Inferior parietal cortex (tissue), 1 donor: ENCODE measurements around the gene SLX4IP.

Experiments
- DNase-seq: peaks from one replicate; pipeline ENCODE4 v3.0.0-alpha.2; 2016; ENCODE audit errors: extremely low spot score

Gene SLX4IP

DNA sequence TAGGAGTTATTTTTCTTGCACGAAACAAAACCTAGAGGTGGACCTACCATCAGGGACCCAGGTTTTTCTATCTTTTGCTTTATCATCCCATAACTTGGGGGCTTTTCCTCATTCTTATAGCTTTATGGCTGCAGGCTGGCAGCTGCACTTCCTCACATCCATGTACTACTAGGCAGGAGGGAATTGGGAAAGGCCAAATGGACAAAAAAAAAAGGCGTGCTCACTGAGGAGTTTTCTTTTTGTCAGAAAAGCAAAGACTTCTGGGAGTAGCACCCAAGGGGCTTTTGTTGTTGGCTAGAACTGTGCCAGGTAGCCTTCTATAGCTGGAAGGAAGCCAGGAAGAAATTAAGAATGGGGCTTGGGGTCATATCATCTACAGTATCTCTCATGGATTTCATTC lies 61.4 kb downstream of the SLX4IP start:
- DNase-seq: no peak

GRCh38 chr20:10497283-10497682 lies 62.2 kb downstream of the SLX4IP start:
- DNase-seq: no peak

DNA sequence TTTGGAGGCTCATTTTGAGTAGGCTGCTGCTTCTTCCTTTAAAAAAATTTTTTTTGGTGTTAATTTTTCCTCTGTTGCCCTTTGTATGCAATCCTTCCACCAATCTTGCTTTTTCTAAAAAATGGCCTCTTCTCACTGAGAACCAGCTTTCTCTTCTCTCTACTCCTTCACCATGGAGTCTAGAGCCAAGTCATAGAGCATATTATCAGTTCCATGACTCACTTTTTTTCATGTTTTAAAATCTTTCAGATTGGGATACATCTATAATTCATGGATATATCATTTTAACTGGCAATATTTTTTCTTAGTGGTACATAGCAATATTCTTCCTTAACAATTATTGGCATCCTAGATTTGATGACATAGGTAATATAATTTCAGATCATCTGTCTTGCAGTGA lies 62.7 kb downstream of the SLX4IP start:
- no peak for DNase-seq

DNA sequence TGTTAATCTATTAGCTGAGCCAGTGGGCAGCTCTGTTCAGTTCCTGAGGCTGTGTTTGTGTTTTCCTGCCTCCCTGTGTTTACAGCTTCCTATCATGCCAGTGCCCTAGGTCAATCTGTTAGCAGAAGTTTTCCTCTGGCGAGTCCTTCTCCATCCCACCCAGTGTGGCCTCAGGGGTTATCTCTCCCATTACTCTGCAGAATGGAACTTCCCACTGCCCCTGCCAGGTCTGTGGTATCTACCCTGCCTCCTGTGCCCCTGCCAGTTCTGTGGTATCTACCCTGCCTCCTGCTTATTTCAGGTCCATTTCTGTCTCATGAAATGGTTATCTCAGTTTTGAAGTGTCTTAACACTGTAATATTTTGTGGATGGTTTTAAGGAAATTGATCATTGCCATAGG lies 63.1 kb downstream of the SLX4IP start:
- DNase-seq: no peak

- DNase-seq: no peak
Observed at GRCh38 chr20:10501402-10501801, 66.3 kb downstream of the SLX4IP start.

DNA sequence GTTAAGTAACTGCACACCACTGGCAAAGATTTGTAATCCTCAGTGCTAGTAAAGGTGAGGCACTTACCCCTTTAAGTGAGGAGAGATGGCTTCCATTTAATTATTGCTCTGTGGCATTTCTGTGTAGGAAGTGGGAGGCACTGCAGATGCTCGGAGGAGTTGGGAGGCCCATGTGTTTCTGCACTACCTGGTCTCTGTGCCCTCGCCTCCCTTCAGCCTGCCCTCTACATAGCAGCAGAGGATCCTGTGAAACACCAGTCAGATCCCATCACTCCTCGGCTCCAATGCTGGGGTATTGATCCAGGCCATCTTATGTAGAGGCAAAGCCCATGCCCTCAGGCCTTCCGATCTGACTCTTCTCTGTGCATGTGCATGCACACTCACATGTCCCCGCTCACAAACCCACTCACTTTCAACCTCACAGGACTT lies 67.0 kb downstream of the SLX4IP start:
- DNase-seq: no peak

DNA sequence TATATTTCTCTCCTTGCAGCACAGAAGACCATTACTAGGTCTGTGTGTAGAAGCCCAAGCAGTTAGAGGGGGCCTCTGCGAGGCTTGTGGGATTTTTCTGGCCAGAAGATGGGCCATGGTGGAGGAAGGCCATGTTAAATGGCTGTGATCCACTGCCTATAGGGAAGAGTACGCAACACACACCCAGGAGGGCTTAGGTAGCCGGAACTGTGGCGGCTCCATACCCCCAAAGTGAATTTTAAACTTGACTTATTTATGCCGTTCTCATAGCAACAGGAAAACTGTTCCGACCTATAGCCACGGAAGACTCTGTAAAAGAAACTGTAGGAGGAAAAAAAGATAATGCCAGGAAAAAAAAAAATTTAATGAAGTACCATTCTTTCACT lies 69.5 kb downstream of the SLX4IP start:
- DNase-seq: no peak

GRCh38 chr20:10504994-10505730 lies 70.1 kb downstream of the SLX4IP start:
- no peak for DNase-seq

- DNase-seq: no peak
Observed at GRCh38 chr20:10505827-10506226, 70.7 kb downstream of the SLX4IP start.

DNA sequence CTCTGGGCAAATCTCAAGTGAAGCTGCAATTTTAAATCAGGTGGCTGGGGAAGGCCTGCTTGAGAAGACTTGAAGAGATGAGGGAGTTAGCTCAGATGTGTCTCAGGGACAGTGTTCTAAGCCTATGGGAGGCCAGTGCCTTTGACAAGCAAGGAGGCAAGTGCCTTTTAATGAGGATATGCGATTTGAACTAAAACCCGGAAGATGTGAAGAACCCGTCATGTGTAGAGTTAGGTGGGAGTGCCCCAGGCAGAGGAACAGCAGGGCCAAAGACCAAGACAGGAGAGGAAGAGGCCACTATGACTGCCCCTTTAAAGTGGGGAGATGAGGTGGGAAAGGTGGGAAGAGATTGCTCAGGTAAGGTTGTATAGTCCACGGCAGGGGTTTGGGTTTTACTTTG lies 71.9 kb downstream of the SLX4IP start:
- no peak for DNase-seq

GRCh38 chr20:10508060-10508459 lies 73.0 kb downstream of the SLX4IP start:
- no peak for DNase-seq

- DNase-seq: no peak
Observed at GRCh38 chr20:10508468-10509251, 73.6 kb downstream of the SLX4IP start.

DNA sequence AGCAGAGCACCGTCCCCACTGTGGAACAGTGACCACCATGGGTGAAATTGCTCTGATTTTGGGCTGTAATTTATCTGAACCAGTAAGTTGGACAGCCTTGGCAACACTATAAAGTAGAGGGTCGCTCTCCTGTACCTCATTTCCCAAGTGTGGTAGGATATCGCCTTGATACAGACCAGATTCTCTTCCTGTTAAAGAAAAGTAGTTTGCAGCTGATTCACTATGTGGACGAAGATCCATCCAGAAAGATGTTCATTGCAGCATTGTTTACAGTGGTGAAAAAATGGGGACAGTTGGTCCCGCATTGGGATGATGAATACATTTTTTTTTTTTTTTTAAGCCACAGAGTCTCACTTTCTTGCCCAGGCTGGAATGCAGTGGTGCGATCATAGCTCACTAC lies 74.3 kb downstream of the SLX4IP start:
- no peak for DNase-seq

DNA sequence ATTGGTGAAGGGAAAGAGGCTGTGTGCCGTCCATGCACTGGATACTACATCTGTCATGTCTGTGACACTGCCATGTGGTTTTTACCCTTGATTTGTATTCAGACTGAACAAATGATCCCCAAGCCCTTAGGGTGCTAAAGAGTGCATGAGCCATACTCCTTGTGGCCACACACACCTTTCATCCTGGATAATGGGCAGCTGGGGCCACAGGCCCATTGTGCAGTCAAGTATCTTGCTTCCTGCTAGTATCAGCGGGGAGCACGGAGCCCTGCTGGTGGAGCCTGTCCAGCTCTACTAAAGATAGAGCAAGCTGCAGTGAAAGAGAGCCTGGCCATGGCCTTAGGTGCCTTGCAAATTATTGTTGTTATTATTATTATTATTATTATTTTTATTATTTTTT lies 75.1 kb downstream of the SLX4IP start:
- DNase-seq: no peak

DNA sequence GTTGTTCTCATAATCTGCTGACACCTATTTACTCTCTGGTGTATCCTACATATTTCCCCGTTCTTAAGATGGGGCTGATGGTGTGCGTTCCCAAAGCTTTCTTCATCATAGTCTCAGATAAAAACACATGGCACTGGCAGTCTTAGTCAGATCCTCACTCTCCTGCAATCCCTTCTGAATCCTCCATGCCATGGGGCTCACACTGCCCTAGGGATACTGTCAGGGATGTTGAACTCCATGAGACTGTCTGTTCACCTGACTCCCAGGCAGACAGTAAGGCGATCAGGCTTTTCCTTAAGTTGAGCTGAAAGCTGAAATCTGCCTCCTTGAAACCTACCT lies 76.0 kb downstream of the SLX4IP start:
- DNase-seq: no peak

DNA sequence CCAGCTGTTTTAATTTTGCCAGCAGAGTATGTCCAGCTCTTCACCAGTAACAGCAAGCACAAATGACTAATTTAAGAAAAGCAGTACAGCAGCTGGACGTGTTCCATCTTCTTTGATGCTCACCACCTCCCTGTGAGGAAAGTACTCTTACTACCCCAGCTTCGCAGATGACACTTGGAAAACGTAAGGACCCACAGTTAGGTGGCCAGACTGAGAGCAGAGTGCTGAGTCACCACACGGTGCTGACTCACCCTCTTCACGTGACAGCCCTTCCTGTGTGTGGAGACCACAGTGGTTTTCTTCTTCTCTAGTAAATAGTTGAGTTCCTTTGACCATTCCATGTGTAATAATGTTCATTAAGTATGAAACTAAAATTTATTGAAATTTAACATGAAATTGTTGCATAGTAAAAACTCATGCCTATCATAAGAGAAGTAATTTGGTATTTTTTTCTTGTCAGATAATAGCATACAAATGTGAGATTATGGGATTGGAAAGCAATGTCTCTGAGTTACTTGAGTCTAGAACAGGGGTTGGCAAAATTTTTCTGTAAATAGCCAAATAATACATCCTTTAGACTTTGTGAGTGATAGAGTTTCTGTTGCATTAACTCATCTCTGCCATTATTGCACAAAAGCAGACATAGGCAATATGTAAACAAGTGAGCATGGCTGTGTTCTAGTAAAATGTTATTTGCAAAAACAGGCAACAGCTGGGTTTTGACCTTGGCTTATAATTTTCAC lies 76.6 kb downstream of the SLX4IP start:
- DNase-seq: peak; percentile 81

GRCh38 chr20:10513061-10513460 lies 78.0 kb downstream of the SLX4IP start:
- DNase-seq: no peak

DNA sequence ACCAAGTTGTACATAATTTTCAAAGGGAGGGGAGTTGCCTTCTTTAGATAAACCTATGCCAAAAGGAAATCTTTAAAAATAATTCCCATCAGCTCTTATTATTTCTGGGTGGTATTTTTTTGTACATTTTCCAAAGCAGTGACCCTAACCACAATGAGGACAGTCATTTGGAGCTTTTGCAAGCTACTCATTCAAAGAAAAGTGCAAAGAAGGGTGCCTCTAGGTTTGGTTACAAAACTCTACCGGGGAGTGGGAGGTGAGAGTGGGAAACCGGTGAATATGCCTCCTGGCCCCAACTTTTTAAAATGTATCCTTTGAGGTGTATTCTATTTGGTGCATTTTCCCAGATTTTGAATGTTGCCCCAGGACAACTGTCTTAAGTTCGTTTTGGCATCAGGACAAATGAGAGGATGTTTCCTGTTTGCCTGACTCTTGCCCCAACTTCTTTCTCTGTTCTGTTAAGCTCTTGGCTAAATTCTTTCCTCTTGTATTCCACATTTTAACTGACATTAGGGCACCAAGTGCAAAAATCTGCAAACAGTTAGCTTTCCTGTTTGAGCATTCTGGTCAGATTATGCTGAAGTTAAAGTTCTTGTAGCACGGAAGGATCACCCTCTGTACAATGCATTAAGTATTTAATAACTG lies 78.9 kb downstream of the SLX4IP start:
- no peak for DNase-seq

- no peak for DNase-seq
Observed at GRCh38 chr20:10516529-10516928, 81.4 kb downstream of the SLX4IP start.

GRCh38 chr20:10519361-10520046 lies 84.4 kb downstream of the SLX4IP start:
- no peak for DNase-seq

GRCh38 chr20:10520528-10520927 lies 85.4 kb downstream of the SLX4IP start:
- peak; percentile 40 for DNase-seq
